HPDE6-E6E7 (cell line): ENCODE measurements around the gene PRICKLE2.

Source experiments
- DNase-seq: peaks from one replicate; pipeline ENCODE4 v3.0.0; 2011; ENCODE audit warnings: missing footprints; ENCODE audit errors: extremely low spot score

The PRICKLE2 gene

GRCh38 chr3:64133987-64134386, 91.3 kb downstream of the PRICKLE2 start:
- DNase-seq: no peak

GRCh38 chr3:64133272-64133671, 92.0 kb downstream of the PRICKLE2 start:
- no peak for DNase-seq

- DNase-seq: no peak
Measured at GRCh38 chr3:64131725-64132469, 93.4 kb downstream of the PRICKLE2 start.

GRCh38 chr3:64130436-64130835, 94.8 kb downstream of the PRICKLE2 start:
- no peak for DNase-seq

- DNase-seq: no peak
Measured at GRCh38 chr3:64129581-64129980, 95.7 kb downstream of the PRICKLE2 start.

- no peak for DNase-seq
Measured at GRCh38 chr3:64129106-64129505, 96.2 kb downstream of the PRICKLE2 start.

GRCh38 chr3:64125561-64125960, 99.7 kb downstream of the PRICKLE2 start:
- DNase-seq: no peak

- no peak for DNase-seq
Measured at GRCh38 chr3:64123931-64124330, 101.3 kb downstream of the PRICKLE2 start.

GRCh38 chr3:64122476-64122875, 102.8 kb downstream of the PRICKLE2 start:
- no peak for DNase-seq

GRCh38 chr3:64121750-64122311, 103.4 kb downstream of the PRICKLE2 start:
- DNase-seq: no peak

- no peak for DNase-seq
Measured at GRCh38 chr3:64120876-64121275, 104.4 kb downstream of the PRICKLE2 start.

- no peak for DNase-seq
Measured at GRCh38 chr3:64117483-64117882, 107.8 kb downstream of the PRICKLE2 start.

GRCh38 chr3:64114651-64115050, 110.6 kb downstream of the PRICKLE2 start:
- no peak for DNase-seq

- DNase-seq: no peak
Measured at GRCh38 chr3:64111872-64112271, 113.4 kb downstream of the PRICKLE2 start.

- DNase-seq: no peak
Measured at GRCh38 chr3:64111083-64111482, 114.2 kb downstream of the PRICKLE2 start.

- DNase-seq: no peak
Measured at GRCh38 chr3:64110071-64110470, 115.2 kb downstream of the PRICKLE2 start.

- DNase-seq: no peak
Measured at GRCh38 chr3:64109438-64109837, 115.8 kb downstream of the PRICKLE2 start.

GRCh38 chr3:64108784-64109317, 116.4 kb downstream of the PRICKLE2 start:
- DNase-seq: no peak

- DNase-seq: no peak
Measured at GRCh38 chr3:64108231-64108630, 117.0 kb downstream of the PRICKLE2 start.

GRCh38 chr3:64107190-64107589, 118.1 kb downstream of the PRICKLE2 start:
- no peak for DNase-seq

- no peak for DNase-seq
Measured at GRCh38 chr3:64105816-64106215, 119.5 kb downstream of the PRICKLE2 start.

GRCh38 chr3:64104691-64105111, 120.6 kb downstream of the PRICKLE2 start:
- peak; percentile 27 for DNase-seq

- DNase-seq: no peak
Measured at GRCh38 chr3:64104006-64104405, 121.3 kb downstream of the PRICKLE2 start.
